Loucy (cell line): ENCODE results near the gene PRPF38B.

Source experiments
- CTCF ChIP-seq: fragments of 200-600 bp; sonication (generic); conservative IDR thresholded peaks from 2 replicates; pipeline ENCODE4 v1.5.1; 2014; ENCODE audit warnings: mild to moderate bottlenecking, antibody characterized with exemption, low read length
- EZH2phosphoT487 ChIP-seq: fragments of 200-600 bp; IDR thresholded peaks from 2 replicates; pipeline ENCODE4 v1.6.1; 2018; ENCODE audit warnings: antibody characterized with exemption, mild to moderate bottlenecking, moderate library complexity, borderline replicate concordance

GRCh38 chr1:108742253-108742652 is 50.1 kb downstream of the PRPF38B start:
- TF ChIP-seq CTCF (no peak), EZH2phosphoT487 (no peak)
